ENCODE measurements around the gene RYR1.
"Not testable (repeated sequence)": the region's sequence is repeated elsewhere in the genome, so short reads cannot be mapped to it uniquely, and the experiment has no call there.

Gene RYR1

GRCh38 chr19:38496116-38496515 is 62.6 kb downstream of the RYR1 start:
- no peak for DNase-seq

- DNase-seq, result no peak
Measured at GRCh38 chr19:38496603-38497487, 63.4 kb downstream of the RYR1 start.

GRCh38 chr19:38497907-38498306 is 64.4 kb downstream of the RYR1 start:
- no peak for DNase-seq

GRCh38 chr19:38499532-38499931 is 66.0 kb downstream of the RYR1 start:
- DNase-seq, result no peak

GRCh38 chr19:38500450-38500849 is 67.0 kb downstream of the RYR1 start:
- no peak for DNase-seq

GRCh38 chr19:38502410-38503076 is 69.1 kb downstream of the RYR1 start:
- no peak for DNase-seq

GRCh38 chr19:38503077-38503410 is 69.6 kb downstream of the RYR1 start:
- DNase-seq, result no peak

- no peak for DNase-seq
Measured at GRCh38 chr19:38505958-38506357, 72.5 kb downstream of the RYR1 start.

GRCh38 chr19:38506375-38506722 is 72.9 kb downstream of the RYR1 start:
- no peak for DNase-seq

GRCh38 chr19:38506723-38507550 is 73.4 kb downstream of the RYR1 start:
- peak; percentile 21 to 74 for DNase-seq

- DNase-seq, result no peak
Measured at GRCh38 chr19:38507551-38508127, 74.1 kb downstream of the RYR1 start.

GRCh38 chr19:38508507-38508906 is 75.0 kb downstream of the RYR1 start:
- no peak for DNase-seq

- DNase-seq, result no peak
Measured at GRCh38 chr19:38509027-38509426, 75.5 kb downstream of the RYR1 start.

GRCh38 chr19:38511074-38511708 is 77.7 kb downstream of the RYR1 start:
- no peak for DNase-seq

GRCh38 chr19:38512277-38512676 is 78.8 kb downstream of the RYR1 start:
- no peak for DNase-seq

GRCh38 chr19:38513156-38513555 is 79.7 kb downstream of the RYR1 start:
- DNase-seq, result not testable (repeated sequence)

- no peak for DNase-seq
Measured at GRCh38 chr19:38513762-38514167, 80.3 kb downstream of the RYR1 start.

GRCh38 chr19:38514812-38515633 is 81.5 kb downstream of the RYR1 start:
- DNase-seq, result peak; percentile 43 to 49

- DNase-seq, result no peak
Measured at GRCh38 chr19:38515896-38516295, 82.4 kb downstream of the RYR1 start.

- no peak for DNase-seq
Measured at GRCh38 chr19:38516802-38517201, 83.3 kb downstream of the RYR1 start.

GRCh38 chr19:38517321-38517720 is 83.8 kb downstream of the RYR1 start:
- no peak for DNase-seq

- DNase-seq, result not testable (repeated sequence)
Measured at GRCh38 chr19:38517980-38518379, 84.5 kb downstream of the RYR1 start.

Data from NCI-H2081 (cell line).